Stimulated activated CD8-positive, alpha-beta memory T cell treated with anti-CD3 and anti-CD28 coated beads, Interleukin-15, amount 100 ng/mL, for 1 hour (primary cell): ENCODE results near the gene MSH3.
"Not testable (repeated sequence)": the region's sequence is repeated elsewhere in the genome, so short reads cannot be mapped to it uniquely, and the experiment has no call there.

Source experiments
- DNase-seq: peaks from one replicate; pipeline ENCODE4 v3.0.0-alpha.2; 2020; ENCODE audit warnings: low read depth

Gene MSH3

GRCh38 chr5:80853413-80853812 lies 199.0 kb downstream of the MSH3 start:
- DNase-seq: no peak

- DNase-seq: no peak
Observed at GRCh38 chr5:80854583-80854982, 200.1 kb downstream of the MSH3 start.

- DNase-seq: no peak
Observed at GRCh38 chr5:80860924-80861613, 206.6 kb downstream of the MSH3 start.

- no peak for DNase-seq
Observed at GRCh38 chr5:80863708-80864107, 209.3 kb downstream of the MSH3 start.

GRCh38 chr5:80864109-80864508 lies 209.7 kb downstream of the MSH3 start:
- no peak for DNase-seq

- DNase-seq: no peak
Observed at GRCh38 chr5:80864706-80865435, 210.4 kb downstream of the MSH3 start.

- DNase-seq: no peak
Observed at GRCh38 chr5:80865551-80865950, 211.1 kb downstream of the MSH3 start.

GRCh38 chr5:80866371-80866770 lies 211.9 kb downstream of the MSH3 start:
- no peak for DNase-seq

GRCh38 chr5:80867233-80867632 lies 212.8 kb downstream of the MSH3 start:
- no peak for DNase-seq

- DNase-seq: no peak
Observed at GRCh38 chr5:80870442-80870841, 216.0 kb downstream of the MSH3 start.

- DNase-seq: no peak
Observed at GRCh38 chr5:80871541-80871961, 217.1 kb downstream of the MSH3 start.

- no peak for DNase-seq
Observed at GRCh38 chr5:80874162-80874561, 219.7 kb downstream of the MSH3 start.

GRCh38 chr5:80877592-80877991 lies 223.1 kb downstream of the MSH3 start:
- DNase-seq: no peak

GRCh38 chr5:80881726-80882125 lies 227.3 kb downstream of the MSH3 start:
- DNase-seq: no peak

GRCh38 chr5:80883390-80883789 lies 228.9 kb downstream of the MSH3 start:
- DNase-seq: not testable (repeated sequence)

- no peak for DNase-seq
Observed at GRCh38 chr5:80884086-80884813, 229.8 kb downstream of the MSH3 start.

- no peak for DNase-seq
Observed at GRCh38 chr5:80884929-80885328, 230.5 kb downstream of the MSH3 start.

GRCh38 chr5:80885396-80886000 lies 231.0 kb downstream of the MSH3 start:
- no peak for DNase-seq

GRCh38 chr5:80894083-80894482 lies 239.6 kb downstream of the MSH3 start:
- no peak for DNase-seq

GRCh38 chr5:80895523-80895922 lies 241.1 kb downstream of the MSH3 start:
- no peak for DNase-seq

GRCh38 chr5:80902624-80903023 lies 248.2 kb downstream of the MSH3 start:
- DNase-seq: not testable (repeated sequence)

GRCh38 chr5:80904533-80905187 lies 250.2 kb downstream of the MSH3 start:
- DNase-seq: no peak
